Activated naive CD4-positive, alpha-beta T cell treated with anti-CD3 and anti-CD28 coated beads, Interleukin-2, amount 10 ng/mL, durations not matched to agents 7 days and 5 days (primary cell): ENCODE data around the gene PROX2.

Experiments
- CTCF ChIA-PET: fragments of 350-600 bp; sonication (Branson Sonifier 250); formaldehyde crosslinking; loops from one replicate; lab custom pipeline; 2021; ENCODE audit warnings: antibody characterized with exemption; lab: Charles Lee
- DNase-seq: peaks from one replicate; pipeline ENCODE4 v3.0.0-alpha.2; 2020
- H3K27ac Mint-ChIP-seq: one replicate; pipeline ENCODE4 v1.8.0; 2021; ENCODE audit warnings: mild to moderate bottlenecking, moderate library complexity, mixed read lengths
- H3K27me3 Mint-ChIP-seq: one replicate; pipeline ENCODE4 v1.8.0; 2021; ENCODE audit warnings: mild to moderate bottlenecking, mixed read lengths
- H3K36me3 Mint-ChIP-seq: one replicate; pipeline ENCODE4 v1.8.0; 2021; ENCODE audit warnings: mixed read lengths
- H3K4me1 Mint-ChIP-seq: one replicate; pipeline ENCODE4 v1.8.0; 2021; ENCODE audit warnings: mixed read lengths
- H3K4me3 Mint-ChIP-seq: one replicate; pipeline ENCODE4 v1.8.0; 2021; ENCODE audit warnings: mild to moderate bottlenecking, moderate library complexity, mixed read lengths
- H3K9me3 Mint-ChIP-seq: one replicate; pipeline ENCODE4 v1.8.0; 2021; ENCODE audit warnings: mixed read lengths

PROX2 gene

DNA sequence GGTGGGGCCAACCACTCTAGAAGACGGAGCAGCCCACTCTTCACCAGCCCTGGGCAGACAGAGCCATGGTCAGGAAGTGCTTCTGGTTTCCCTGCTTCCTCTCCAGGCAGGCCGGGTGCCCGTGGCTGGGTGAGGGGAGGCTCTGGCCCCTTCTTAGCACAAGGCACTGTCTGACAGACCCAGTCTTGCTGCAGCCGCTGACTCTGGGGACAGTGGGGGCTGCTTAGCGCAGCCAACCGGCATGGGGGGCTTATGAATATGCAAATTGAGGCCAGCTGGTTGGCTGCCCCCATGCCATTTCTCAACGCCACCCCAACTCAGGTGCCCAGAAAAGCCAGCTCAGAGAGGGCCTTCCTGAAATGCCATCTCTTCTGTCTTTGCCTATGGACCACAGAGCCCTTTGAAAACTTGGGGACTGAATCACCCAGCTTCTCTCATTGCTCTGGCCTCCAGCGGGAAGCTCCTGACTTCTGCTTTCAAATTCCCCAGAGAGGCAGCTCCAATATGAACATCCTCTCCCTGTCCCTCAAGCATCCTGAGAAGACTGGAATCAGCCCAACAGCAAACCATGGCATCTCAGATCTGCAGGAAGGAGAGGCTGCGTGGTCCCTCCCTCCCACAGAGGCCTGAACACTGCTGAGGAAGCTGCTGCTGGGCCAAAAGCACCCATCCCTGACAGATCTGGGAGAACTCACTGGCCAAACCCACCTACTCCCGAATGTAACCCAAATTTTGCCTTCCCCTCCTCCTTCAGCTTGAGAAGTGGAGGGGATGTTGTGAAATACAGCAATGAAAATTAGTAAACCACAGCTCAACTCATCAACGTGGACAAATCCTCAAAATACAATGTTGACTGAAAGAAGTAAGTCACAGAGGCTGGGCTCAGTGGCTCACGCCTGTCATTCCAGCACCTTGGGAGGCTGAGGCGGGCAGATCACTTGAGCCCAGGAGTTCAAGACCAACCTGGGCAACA is at the start of gene PROX2:
PROX2 (minus strand) TSS at position 205 of the 973 bp plus-strand sequence. CDS start 12,311 bp downstream, outside the sequence.
- Mint-ChIP-seq H3K4me3 (no peak within 1 kb of the TSS), H3K27ac (peak within 1 kb of the TSS; percentile 15), H3K36me3 (no peaks in the 10 kb centered on the region), H3K4me1 (peaks cover 28% of the 10 kb centered on the region), H3K9me3 (no peaks in the 10 kb centered on the region), H3K27me3 (peaks cover 3% of the 10 kb centered on the region)
- DNase-seq = peak; percentile 39
- CTCF ChIA-PET = interaction anchor here (0.7 to 6.9 kb wide), 7 partner anchors 9 to 212 kb away, joined by 3 to 46 read pairs (median 4); no protein-coding TSS in a partner anchor

DNA sequence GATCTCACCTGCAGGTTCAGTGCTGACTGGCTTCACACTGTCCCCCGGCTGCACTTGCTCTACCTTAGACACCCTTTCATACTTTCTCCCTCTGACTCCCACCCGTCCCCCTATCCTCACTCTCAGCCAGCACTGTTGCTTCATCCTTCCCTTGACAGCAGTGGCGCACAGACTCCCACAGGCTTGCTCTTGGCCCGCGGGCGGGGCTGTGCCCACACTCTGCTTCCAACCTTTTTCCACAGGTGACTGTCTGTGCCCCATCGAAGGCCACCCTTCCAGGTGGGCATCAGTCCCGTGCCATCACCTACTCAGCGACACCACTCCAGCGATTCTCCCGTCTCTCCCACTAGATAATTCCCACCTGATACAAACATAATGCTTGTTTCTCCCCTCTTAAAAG is 48.1 kb upstream of the PROX2 start:
- no peak for DNase-seq
- CTCF ChIA-PET = interaction anchor here (3.2 to 4.6 kb wide), 2 partner anchors 17 to 64 kb away, joined by 15 to 24 read pairs; no protein-coding TSS in a partner anchor
- Mint-ChIP-seq H3K36me3 (no peaks in the 10 kb centered on the region), H3K27ac (no peak overlapping the region), H3K4me1 (peaks cover 14% of the 10 kb centered on the region), H3K9me3 (no peaks in the 10 kb centered on the region), H3K27me3 (peaks cover 30% of the 10 kb centered on the region), H3K4me3 (no peak overlapping the region)

DNA sequence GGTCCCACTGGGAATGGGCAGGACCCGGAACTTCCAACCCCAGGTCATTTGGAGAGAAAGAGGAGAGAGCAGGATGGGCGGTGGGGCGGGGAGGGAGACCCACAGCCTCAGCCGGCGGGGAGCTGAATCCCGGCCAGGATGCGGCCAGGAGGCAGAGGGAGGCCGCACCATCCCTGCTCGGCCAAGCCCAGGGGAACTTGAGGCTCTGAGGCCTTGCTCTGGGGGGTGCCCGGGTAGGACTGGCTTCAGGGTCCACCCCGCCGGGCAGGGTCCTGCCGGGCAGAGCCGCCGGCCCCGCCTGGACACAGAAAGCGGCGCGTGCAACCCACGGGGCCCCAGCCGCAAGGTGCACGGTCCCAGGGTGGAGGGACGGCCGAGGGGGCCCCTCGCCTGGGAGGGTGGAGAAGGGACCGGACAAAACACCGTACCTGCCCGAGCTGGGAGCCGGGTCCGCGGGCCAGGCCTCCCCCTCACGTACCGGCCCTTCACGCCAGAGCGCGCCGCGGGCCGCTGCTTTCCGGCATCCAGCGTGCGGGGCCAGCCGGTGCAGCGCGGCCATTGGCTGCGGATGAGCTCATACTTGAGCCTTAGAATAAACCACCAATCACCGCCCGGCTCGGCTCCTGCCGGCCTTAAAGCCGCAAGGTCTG is 46.9 kb upstream of the PROX2 start, which contains the start of gene RPS6KL1:
RPS6KL1 (minus strand) TSS at position 509 of the 650 bp plus-strand sequence. CDS start 1,719 bp downstream, outside the sequence.
- Mint-ChIP-seq H3K4me3 (peak within 1 kb of the TSS; percentile 69), H3K27ac (no peak within 1 kb of the TSS), H3K36me3 (no peaks in the 10 kb centered on the region), H3K4me1 (peaks cover 13% of the 10 kb centered on the region), H3K9me3 (no peaks in the 10 kb centered on the region), H3K27me3 (peaks cover 29% of the 10 kb centered on the region)
- DNase-seq = peak; percentile 88
- CTCF ChIA-PET = interaction anchor here (0.8 to 4.6 kb wide), 4 partner anchors 16 to 166 kb away, joined by 3 to 24 read pairs (median 10); no protein-coding TSS in a partner anchor

DNA sequence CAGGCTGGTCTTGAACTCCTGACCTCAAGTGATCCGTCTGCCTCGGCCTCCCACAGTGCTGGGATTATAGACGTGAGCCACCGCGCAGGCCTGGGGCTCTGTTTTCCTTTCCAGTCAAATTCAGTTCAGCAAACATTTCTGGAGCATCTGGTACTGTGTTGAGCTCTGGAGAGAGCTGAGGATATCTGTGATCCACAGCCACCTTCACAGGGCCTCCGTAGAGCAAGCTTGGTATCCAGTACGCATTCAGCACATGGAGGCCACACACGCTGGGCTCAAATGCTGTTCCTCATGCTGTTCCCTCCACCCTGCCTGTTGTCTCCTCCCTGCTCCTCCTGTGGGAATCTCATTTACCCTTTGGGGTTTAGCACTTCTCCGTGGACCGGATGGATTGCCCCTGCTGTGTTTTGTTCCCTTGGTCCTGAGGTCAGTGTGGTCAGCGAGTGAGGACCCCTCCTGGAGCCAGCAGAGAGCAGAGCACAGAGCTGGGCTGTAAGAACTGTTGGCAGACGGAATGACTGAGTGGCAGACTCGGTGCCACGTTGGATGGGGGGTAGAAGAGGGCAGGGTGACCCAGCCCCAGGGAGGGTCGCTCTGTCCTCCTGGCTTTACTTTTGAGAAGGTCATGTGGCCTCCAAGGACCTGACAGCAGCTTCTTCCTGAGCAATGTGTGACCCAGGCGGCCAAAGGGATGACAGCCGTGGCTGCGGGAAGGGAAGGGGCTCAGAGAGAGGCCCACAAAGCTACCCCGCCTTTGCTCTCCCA is 46.2 kb upstream of the PROX2 start:
- peaks cover 13% of the 10 kb centered on the region for H3K4me1 Mint-ChIP-seq
- H3K36me3 Mint-ChIP-seq = no peaks in the 10 kb centered on the region
- H3K27ac Mint-ChIP-seq = no peak overlapping the region
- H3K4me3 Mint-ChIP-seq = peak overlapping the region; percentile 68
- DNase-seq = no peak
- CTCF ChIA-PET = interaction anchor here (0.7 to 4.6 kb wide), 4 partner anchors 15 to 176 kb away, joined by 3 to 24 read pairs (median 10); no protein-coding TSS in a partner anchor
- no peaks in the 10 kb centered on the region for H3K9me3 Mint-ChIP-seq
- H3K27me3 Mint-ChIP-seq = peaks cover 29% of the 10 kb centered on the region

GRCh38 chr14:74921053-74921620 is 45.2 kb upstream of the PROX2 start:
- H3K9me3 Mint-ChIP-seq = no peaks in the 10 kb centered on the region
- H3K27ac Mint-ChIP-seq = no peak overlapping the region
- no peak for DNase-seq
- peaks cover 22% of the 10 kb centered on the region for H3K27me3 Mint-ChIP-seq
- peaks cover 13% of the 10 kb centered on the region for H3K4me1 Mint-ChIP-seq
- no peak overlapping the region for H3K4me3 Mint-ChIP-seq
- CTCF ChIA-PET = interaction anchor here (1.0 to 4.6 kb wide), 3 partner anchors 14 to 168 kb away, joined by 3 to 24 read pairs (median 15); no protein-coding TSS in a partner anchor
- H3K36me3 Mint-ChIP-seq = no peaks in the 10 kb centered on the region

- no peak for DNase-seq
- CTCF ChIA-PET = interaction anchor here (1.1 to 4.6 kb wide), 2 partner anchors 13 to 168 kb away, joined by 3 to 24 read pairs; no protein-coding TSS in a partner anchor
- Mint-ChIP-seq H3K9me3 (no peaks in the 10 kb centered on the region), H3K27ac (no peak overlapping the region), H3K4me1 (peaks cover 13% of the 10 kb centered on the region), H3K36me3 (no peaks in the 10 kb centered on the region), H3K27me3 (peaks cover 24% of the 10 kb centered on the region), H3K4me3 (no peak overlapping the region)
These were observed 44.3 kb upstream of the PROX2 start for GRCh38 chr14:74920281-74920680.

GRCh38 chr14:74919421-74920165 is 43.6 kb upstream of the PROX2 start:
- Mint-ChIP-seq H3K4me1 (peaks cover 13% of the 10 kb centered on the region), H3K27ac (no peak overlapping the region), H3K36me3 (no peaks in the 10 kb centered on the region), H3K4me3 (no peak overlapping the region), H3K9me3 (no peaks in the 10 kb centered on the region), H3K27me3 (peaks cover 24% of the 10 kb centered on the region)
- DNase-seq = no peak
- CTCF ChIA-PET = interaction anchor here (1.1 to 4.6 kb wide), 2 partner anchors 13 to 169 kb away, joined by 3 to 24 read pairs; no protein-coding TSS in a partner anchor

GRCh38 chr14:74918380-74918779 is 42.4 kb upstream of the PROX2 start:
- H3K9me3 Mint-ChIP-seq = no peaks in the 10 kb centered on the region
- H3K36me3 Mint-ChIP-seq = no peaks in the 10 kb centered on the region
- H3K4me1 Mint-ChIP-seq = peaks cover 7% of the 10 kb centered on the region
- peaks cover 16% of the 10 kb centered on the region for H3K27me3 Mint-ChIP-seq
- no peak overlapping the region for H3K4me3 Mint-ChIP-seq
- CTCF ChIA-PET = interaction anchor here (0.6 kb wide), 1 partner anchor 57 kb away, joined by 3 read pairs; no protein-coding TSS in a partner anchor
- no peak overlapping the region for H3K27ac Mint-ChIP-seq
- no peak for DNase-seq

GRCh38 chr14:74917646-74918081 is 41.7 kb upstream of the PROX2 start:
- Mint-ChIP-seq H3K27me3 (peaks cover 16% of the 10 kb centered on the region), H3K36me3 (no peaks in the 10 kb centered on the region), H3K4me3 (no peak overlapping the region), H3K27ac (no peak overlapping the region), H3K4me1 (peaks cover 6% of the 10 kb centered on the region), H3K9me3 (no peaks in the 10 kb centered on the region)
- DNase-seq = no peak
- CTCF ChIA-PET = interaction anchor here (1.0 kb wide), 3 partner anchors 10 to 170 kb away, joined by 3 to 5 read pairs (median 3); no protein-coding TSS in a partner anchor

- H3K4me3 Mint-ChIP-seq = no peak overlapping the region
- no peak for DNase-seq
- H3K4me1 Mint-ChIP-seq = peaks cover 1% of the 10 kb centered on the region
- peaks cover 14% of the 10 kb centered on the region for H3K27me3 Mint-ChIP-seq
- H3K9me3 Mint-ChIP-seq = no peaks in the 10 kb centered on the region
- CTCF ChIA-PET = interaction anchor here (1.0 kb wide), 3 partner anchors 9 to 171 kb away, joined by 3 to 5 read pairs (median 3); no protein-coding TSS in a partner anchor
- no peaks in the 10 kb centered on the region for H3K36me3 Mint-ChIP-seq
- H3K27ac Mint-ChIP-seq = no peak overlapping the region
These were observed 41.2 kb upstream of the PROX2 start for GRCh38 chr14:74917178-74917543.

- CTCF ChIA-PET = interaction anchor here (0.7 kb wide), 1 partner anchor 172 kb away, joined by 3 read pairs; no protein-coding TSS in a partner anchor
- Mint-ChIP-seq H3K27ac (no peak overlapping the region), H3K36me3 (no peaks in the 10 kb centered on the region), H3K4me3 (no peak overlapping the region), H3K27me3 (peaks cover 13% of the 10 kb centered on the region), H3K9me3 (no peaks in the 10 kb centered on the region), H3K4me1 (no peaks in the 10 kb centered on the region)
- no peak for DNase-seq
These were observed 39.9 kb upstream of the PROX2 start for GRCh38 chr14:74915826-74916225.

DNA sequence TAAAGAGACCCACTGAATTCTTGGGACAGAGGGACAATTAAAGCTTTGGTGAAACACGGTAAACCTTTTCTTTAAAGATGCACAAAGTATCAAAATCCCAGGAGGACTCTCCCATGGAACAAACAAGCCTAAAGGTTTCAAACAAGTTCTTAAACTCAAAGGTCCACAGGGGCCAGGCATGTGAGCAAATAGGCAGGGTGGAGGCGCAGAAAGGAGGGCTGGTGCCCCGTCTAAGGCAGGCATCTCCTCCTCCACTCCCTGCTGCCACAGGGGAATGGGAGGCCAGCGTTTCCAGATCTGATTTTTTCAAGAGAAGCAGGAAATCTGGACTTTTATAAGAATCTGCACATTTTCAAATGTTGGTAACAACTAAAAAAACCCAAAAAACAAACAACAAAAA is 39.5 kb upstream of the PROX2 start:
- Mint-ChIP-seq H3K4me3 (no peak overlapping the region), H3K36me3 (no peaks in the 10 kb centered on the region), H3K4me1 (no peaks in the 10 kb centered on the region), H3K9me3 (no peaks in the 10 kb centered on the region), H3K27ac (no peak overlapping the region), H3K27me3 (peaks cover 13% of the 10 kb centered on the region)
- no peak for DNase-seq
- CTCF ChIA-PET = interaction anchor here (0.7 to 1.1 kb wide), 3 partner anchors 11 to 175 kb away, joined by 3 read pairs; no protein-coding TSS in a partner anchor
